NCI-H526 (cell line): Measurements from ENCODE around the gene STK11.

Source experiments
- DNase-seq, 2 experiments: peaks; one replicate each; lab custom pipeline; 2025; lab: John Stamatoyannopoulos, UW

STK11 gene

GRCh38 chr19:1250437-1251260 is 45.1 kb downstream of the STK11 start:
- DNase-seq = peak in 1 of 2 experiments; percentile 87

- peak; percentile 45 to 60 for DNase-seq
Observed at GRCh38 chr19:1251330-1252220, 46.0 kb downstream of the STK11 start.

- peak in 1 of 2 experiments; percentile 34 for DNase-seq
Observed at GRCh38 chr19:1252221-1252820, 46.7 kb downstream of the STK11 start.

GRCh38 chr19:1252821-1253513 is 47.4 kb downstream of the STK11 start:
- peak; percentile 24 to 51 for DNase-seq

- DNase-seq = no peak
Observed at GRCh38 chr19:1253514-1254080, 48.0 kb downstream of the STK11 start.

GRCh38 chr19:1254081-1254527 is 48.5 kb downstream of the STK11 start:
- no peak for DNase-seq

GRCh38 chr19:1254530-1255185 is 49.1 kb downstream of the STK11 start:
- no peak for DNase-seq

- DNase-seq = no peak
Observed at GRCh38 chr19:1255186-1256161, 49.9 kb downstream of the STK11 start.

GRCh38 chr19:1256646-1257474 is 51.3 kb downstream of the STK11 start:
- DNase-seq = peak in 1 of 2 experiments; percentile 59

GRCh38 chr19:1257475-1258162 is 52.0 kb downstream of the STK11 start:
- no peak for DNase-seq

GRCh38 chr19:1258163-1258492 is 52.5 kb downstream of the STK11 start:
- DNase-seq = no peak

GRCh38 chr19:1258707-1259205 is 53.2 kb downstream of the STK11 start:
- DNase-seq = peak; percentile 20 to 49

GRCh38 chr19:1259206-1259875 is 53.8 kb downstream of the STK11 start:
- DNase-seq = peak; percentile 27 to 62

- no peak for DNase-seq
Observed at GRCh38 chr19:1259876-1260748, 54.5 kb downstream of the STK11 start.

- DNase-seq = peak; percentile 71 to 93
Observed at GRCh38 chr19:1260749-1261537, 55.4 kb downstream of the STK11 start.

GRCh38 chr19:1261538-1261797 is 55.9 kb downstream of the STK11 start:
- DNase-seq = no peak
